ENCODE results near the gene SLC6A7.

SLC6A7 gene

GRCh38 chr5:150156540-150156939 lies 33.3 kb upstream of the SLC6A7 start:
- TF ChIP-seq CTCF (IDR thresholded peaks at IDR 0.05; ENCODE audit: low read depth, low read length) = no peak
- DNase-seq (ENCODE audit: extremely low read depth, low read depth) = no peak

GRCh38 chr5:150157168-150157567 lies 32.7 kb upstream of the SLC6A7 start:
- TF ChIP-seq CTCF (IDR thresholded peaks at IDR 0.05; ENCODE audit: low read depth, low read length) = no peak
- no peak for DNase-seq (ENCODE audit: extremely low read depth, low read depth)

GRCh38 chr5:150158170-150158949 lies 31.5 kb upstream of the SLC6A7 start:
- no peak for DNase-seq (ENCODE audit: extremely low read depth, low read depth)
- no peak for TF ChIP-seq CTCF (IDR thresholded peaks at IDR 0.05; ENCODE audit: low read depth, low read length)

GRCh38 chr5:150159031-150159430 lies 30.8 kb upstream of the SLC6A7 start:
- no peak for TF ChIP-seq CTCF (IDR thresholded peaks at IDR 0.05; ENCODE audit: low read depth, low read length)
- no peak for DNase-seq (ENCODE audit: extremely low read depth, low read depth)

GRCh38 chr5:150159741-150160179 lies 30.1 kb upstream of the SLC6A7 start:
- TF ChIP-seq CTCF (IDR thresholded peaks at IDR 0.05; ENCODE audit: low read depth, low read length) = no peak
- no peak for DNase-seq (ENCODE audit: extremely low read depth, low read depth)

- TF ChIP-seq CTCF (IDR thresholded peaks at IDR 0.05; ENCODE audit: low read depth, low read length) = no peak
- DNase-seq (ENCODE audit: extremely low read depth, low read depth) = no peak
Measured at GRCh38 chr5:150160448-150161081, 29.3 kb upstream of the SLC6A7 start.

All from AG09319 (cell line).